Smooth muscle cell (in vitro differentiated cells): ENCODE data around the gene IDS. TPM values are rescaled to one million over a fixed set of nuclear protein-coding genes. Genes with fewer than 3 reads are reported as not detected.

ENCODE experiments used
- DNase-seq: peaks from one replicate; lab custom pipeline; 2025; ENCODE audit not compliant: unreplicated experiment; lab: John Stamatoyannopoulos, UW
- H2AFZ ChIP-seq: fragments of 200-600 bp; sonication (generic); 2 replicates; pipeline ENCODE4 v1.6.0; 2016; ENCODE audit warnings: antibody characterized with exemption, low read depth, mild to moderate bottlenecking
- H3F3A ChIP-seq: fragments of 200-600 bp; sonication (generic); 2 replicates; pipeline ENCODE4 v1.6.0; 2017; ENCODE audit warnings: antibody characterized with exemption, low read depth
- H3K27ac ChIP-seq: fragments of 200-600 bp; sonication (generic); 2 replicates; pipeline ENCODE4 v1.5.1; 2016; ENCODE audit warnings: low read depth, mild to moderate bottlenecking
- H3K27me3 ChIP-seq: fragments of 200-600 bp; sonication (generic); 2 replicates; pipeline ENCODE4 v1.6.1; 2016; ENCODE audit warnings: low read depth, mild to moderate bottlenecking
- H3K36me3 ChIP-seq: fragments of 200-600 bp; sonication (generic); 2 replicates; pipeline ENCODE4 v1.5.1; 2016; ENCODE audit warnings: low read depth
- H3K4me1 ChIP-seq: fragments of 200-600 bp; sonication (generic); 2 replicates; pipeline ENCODE4 v1.5.1; 2016; ENCODE audit warnings: low read depth
- H3K4me2 ChIP-seq: fragments of 200-600 bp; sonication (generic); 2 replicates; pipeline ENCODE4 v1.6.0; 2016; ENCODE audit warnings: mild to moderate bottlenecking
- H3K4me3 ChIP-seq: fragments of 200-600 bp; sonication (generic); 2 replicates; pipeline ENCODE4 v1.5.1; 2016; ENCODE audit warnings: mild to moderate bottlenecking
- H3K79me2 ChIP-seq: fragments of 200-600 bp; sonication (generic); 2 replicates; pipeline ENCODE4 v1.6.0; 2016; ENCODE audit warnings: low read depth, mild to moderate bottlenecking
- H3K9ac ChIP-seq: fragments of 200-600 bp; sonication (generic); 2 replicates; pipeline ENCODE4 v1.6.0; 2016; ENCODE audit warnings: low read depth
- H3K9me3 ChIP-seq: fragments of 200-600 bp; sonication (generic); replicated peaks from 2 replicates; pipeline ENCODE4 v1.5.1; 2016; ENCODE audit warnings: low read depth
- H4K20me1 ChIP-seq: fragments of 200-600 bp; sonication (generic); 2 replicates; pipeline ENCODE4 v1.6.0; 2016; ENCODE audit warnings: low read depth
- WGBS: methylation state at CpG from one replicate; pipeline ENCODE4 v1.1.7; 2016; ENCODE audit warnings: low lambda C conversion rate; 5-methylcytosine and 5-hydroxymethylcytosine counted together
- polyA plus RNA-seq: library from polyadenylated mRNA; unstranded; fragments of >200 nt; fragmentation: Nextera tagmentation; extraction: Ambion mirVana; gene quantifications from 2 replicates; pipeline ENCODE4 v1.2.1, GENCODE V29; 2016
- total RNA-seq: library from RNA; depleted of rRNA; stranded (reverse); fragments of >200 nt; gene quantifications from 2 replicates; pipeline ENCODE4 v1.2.3, GENCODE V29; 2014
- TF ChIP-seq, protein P1 (sequence below): fragments of 200-600 bp; sonication (generic); IDR thresholded peaks from 2 replicates; pipeline ENCODE4 v1.5.1; 2017; ENCODE audit warnings: borderline replicate concordance, mild to moderate bottlenecking, antibody characterized with exemption; ENCODE audit not compliant: insufficient read depth, poor library complexity, severe bottlenecking

Gene IDS
- total and polyA plus RNA-seq, 2 experiments from 2014 or later, result 70.5 to 111 TPM

DNA sequence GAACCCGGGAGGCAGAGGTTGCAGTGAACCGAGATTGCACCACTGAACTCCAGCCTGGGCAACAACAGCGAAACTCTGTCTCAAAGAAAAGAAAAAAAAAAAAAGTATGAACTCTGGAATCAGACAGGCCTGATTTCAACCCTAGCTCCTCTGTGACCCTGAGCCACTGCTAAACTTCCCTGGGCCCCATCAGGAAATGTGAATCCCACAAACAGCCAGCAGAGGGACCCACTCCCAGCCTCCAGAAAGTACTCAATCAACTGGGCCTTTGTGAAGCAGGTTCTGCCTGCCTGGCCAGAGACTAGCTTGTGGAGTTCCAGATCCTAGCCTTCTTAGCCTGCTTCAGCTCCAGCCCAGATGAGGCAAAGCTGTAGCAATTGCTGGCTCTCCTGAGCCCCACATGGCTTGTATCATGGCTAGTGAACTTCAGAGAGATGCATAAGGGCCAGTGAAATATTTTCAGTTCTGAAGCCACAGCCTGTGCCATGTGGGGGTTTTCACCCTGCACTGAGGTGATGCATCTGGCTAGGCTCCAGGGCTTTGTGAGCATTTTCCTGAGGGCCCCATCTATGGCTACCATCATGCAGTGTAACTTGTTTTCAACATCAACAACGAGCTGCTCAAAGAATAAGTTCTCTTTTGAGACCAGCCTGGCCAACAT, 7.2 kb upstream of the IDS start:
- H3K9me3 ChIP-seq, result no peaks in the 10 kb centered on the region
- H3K27me3 ChIP-seq, result no peaks in the 10 kb centered on the region
- H3F3A ChIP-seq, result no peaks in the 10 kb centered on the region
- no peak overlapping the region for H3K4me2 ChIP-seq
- TF ChIP-seq, protein P1, sequence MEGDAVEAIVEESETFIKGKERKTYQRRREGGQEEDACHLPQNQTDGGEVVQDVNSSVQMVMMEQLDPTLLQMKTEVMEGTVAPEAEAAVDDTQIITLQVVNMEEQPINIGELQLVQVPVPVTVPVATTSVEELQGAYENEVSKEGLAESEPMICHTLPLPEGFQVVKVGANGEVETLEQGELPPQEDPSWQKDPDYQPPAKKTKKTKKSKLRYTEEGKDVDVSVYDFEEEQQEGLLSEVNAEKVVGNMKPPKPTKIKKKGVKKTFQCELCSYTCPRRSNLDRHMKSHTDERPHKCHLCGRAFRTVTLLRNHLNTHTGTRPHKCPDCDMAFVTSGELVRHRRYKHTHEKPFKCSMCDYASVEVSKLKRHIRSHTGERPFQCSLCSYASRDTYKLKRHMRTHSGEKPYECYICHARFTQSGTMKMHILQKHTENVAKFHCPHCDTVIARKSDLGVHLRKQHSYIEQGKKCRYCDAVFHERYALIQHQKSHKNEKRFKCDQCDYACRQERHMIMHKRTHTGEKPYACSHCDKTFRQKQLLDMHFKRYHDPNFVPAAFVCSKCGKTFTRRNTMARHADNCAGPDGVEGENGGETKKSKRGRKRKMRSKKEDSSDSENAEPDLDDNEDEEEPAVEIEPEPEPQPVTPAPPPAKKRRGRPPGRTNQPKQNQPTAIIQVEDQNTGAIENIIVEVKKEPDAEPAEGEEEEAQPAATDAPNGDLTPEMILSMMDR, result peak; percentile 49
- 71% methylated on average over 4 of the region's 4 CpGs for WGBS
- H3K27ac ChIP-seq, result peak overlapping the region; percentile 84
- no peaks in the 10 kb centered on the region for H3K36me3 ChIP-seq
- no peak overlapping the region for H2AFZ ChIP-seq
- no peak overlapping the region for H3K4me3 ChIP-seq
- H3K79me2 ChIP-seq, result no peaks in the 10 kb centered on the region
- no peak overlapping the region for H3K9ac ChIP-seq
- no peaks in the 10 kb centered on the region for H3K4me1 ChIP-seq
- no peaks in the 10 kb centered on the region for H4K20me1 ChIP-seq
- DNase-seq, result no peak

DNA sequence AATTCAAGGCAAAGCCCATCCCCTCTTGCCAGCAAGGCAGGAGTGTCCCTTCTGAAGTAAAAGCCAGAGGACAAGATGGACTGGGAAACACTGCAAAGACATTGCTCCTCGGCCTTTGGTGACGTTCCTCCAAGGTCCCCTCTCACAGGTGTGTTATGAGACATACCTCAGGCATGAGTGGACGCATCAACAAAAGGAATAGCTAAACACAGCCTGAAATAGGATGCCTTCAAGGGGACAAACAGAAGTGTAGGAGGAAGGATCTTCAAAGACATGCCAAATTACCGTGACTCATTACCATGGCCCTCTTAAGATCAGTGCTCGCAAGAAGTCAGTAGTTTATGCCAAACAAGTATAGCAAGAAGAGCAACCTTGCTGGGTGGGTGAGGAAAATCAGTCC, 6.0 kb upstream of the IDS start:
- H3K27ac ChIP-seq, result peak overlapping the region; percentile 84
- no peaks in the 10 kb centered on the region for H3K79me2 ChIP-seq
- no peak overlapping the region for H3K4me3 ChIP-seq
- DNase-seq, result no peak
- no peaks in the 10 kb centered on the region for H3K4me1 ChIP-seq
- TF ChIP-seq, protein P1, result no peak
- H4K20me1 ChIP-seq, result no peaks in the 10 kb centered on the region
- H3K9ac ChIP-seq, result peak overlapping the region; percentile 41
- H2AFZ ChIP-seq, result no peak overlapping the region
- no peaks in the 10 kb centered on the region for H3K9me3 ChIP-seq
- no peaks in the 10 kb centered on the region for H3K27me3 ChIP-seq
- 52% methylated on average over 5 of the region's 5 CpGs for WGBS
- no peaks in the 10 kb centered on the region for H3K36me3 ChIP-seq
- H3F3A ChIP-seq, result no peaks in the 10 kb centered on the region
- H3K4me2 ChIP-seq, result peak overlapping the region; percentile 19

DNA sequence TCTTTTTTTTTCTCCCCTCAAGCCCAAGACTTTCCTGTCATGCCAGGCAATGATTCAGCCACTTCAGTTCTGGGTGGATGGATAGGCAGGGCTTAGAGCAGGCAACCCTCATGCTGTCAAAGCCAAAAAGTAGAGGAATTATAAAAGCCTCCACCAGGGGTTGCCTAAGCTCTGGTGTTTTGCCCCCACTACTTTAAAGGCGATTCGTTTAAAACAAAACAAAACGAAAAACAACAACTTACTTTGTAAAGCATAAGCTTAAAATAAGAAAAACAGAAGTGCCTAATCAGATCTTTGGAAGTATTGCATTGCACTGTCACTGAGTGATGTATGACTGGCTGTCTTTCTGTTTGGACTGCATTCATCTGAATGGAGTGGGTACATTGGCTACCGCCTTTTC, 5.3 kb upstream of the IDS start:
- TF ChIP-seq, protein P1, result peak; percentile 14
- Histone ChIP-seq H3K36me3 (no peaks in the 10 kb centered on the region), H3K27me3 (no peaks in the 10 kb centered on the region), H3K4me2 (no peak overlapping the region), H3F3A (no peaks in the 10 kb centered on the region), H2AFZ (no peak overlapping the region), H3K79me2 (no peaks in the 10 kb centered on the region), H3K27ac (peak overlapping the region; percentile 84), H3K9ac (peak overlapping the region; percentile 41), H3K4me1 (no peaks in the 10 kb centered on the region), H4K20me1 (no peaks in the 10 kb centered on the region), H3K9me3 (no peaks in the 10 kb centered on the region), H3K4me3 (no peak overlapping the region)
- WGBS, result 55% methylated on average over 4 of the region's 4 CpGs
- no peak for DNase-seq

DNA sequence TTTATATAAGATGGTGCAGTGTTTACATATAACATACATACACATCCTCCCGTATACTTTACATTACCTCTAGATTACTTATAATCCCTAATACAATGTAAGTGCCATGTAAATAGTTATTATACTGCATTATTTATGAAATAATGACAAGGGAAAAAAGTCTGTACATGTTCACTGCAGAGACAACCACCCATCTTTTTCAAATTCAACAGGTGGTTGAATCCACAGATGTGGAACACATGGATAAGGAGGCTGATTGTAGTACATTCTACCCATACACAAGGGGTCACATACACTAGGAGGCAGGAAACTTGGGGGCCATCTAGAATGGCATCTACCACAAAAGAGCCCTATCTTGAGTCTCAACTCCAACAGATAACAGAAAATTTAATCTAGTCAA, 3.4 kb upstream of the IDS start:
- no peak overlapping the region for H3K27ac ChIP-seq
- peaks cover 6% of the 10 kb centered on the region for H3K79me2 ChIP-seq
- no peaks in the 10 kb centered on the region for H3K36me3 ChIP-seq
- no peaks in the 10 kb centered on the region for H3F3A ChIP-seq
- no peak for DNase-seq
- 78% methylated on average over 1 of the region's 1 CpG for WGBS
- no peaks in the 10 kb centered on the region for H3K27me3 ChIP-seq
- H4K20me1 ChIP-seq, result no peaks in the 10 kb centered on the region
- no peaks in the 10 kb centered on the region for H3K9me3 ChIP-seq
- no peak overlapping the region for H2AFZ ChIP-seq
- H3K9ac ChIP-seq, result no peak overlapping the region
- TF ChIP-seq, protein P1, result no peak
- H3K4me3 ChIP-seq, result no peak overlapping the region
- H3K4me2 ChIP-seq, result no peak overlapping the region
- no peaks in the 10 kb centered on the region for H3K4me1 ChIP-seq
